Osteocyte (in vitro differentiated cells): ENCODE data around the gene PABPC1L. TPM values are rescaled to one million over a fixed set of nuclear protein-coding genes. Genes with fewer than 3 reads are reported as not detected.

Source experiments
- DNase-seq: peaks from one replicate; pipeline ENCODE4 v3.0.0; 2021; ENCODE audit warnings: mixed read lengths; ENCODE audit not compliant: unreplicated experiment; ENCODE audit errors: extremely low spot score
- H3K27ac Mint-ChIP-seq: one replicate; pipeline ENCODE4 v1.8.0; 2021; ENCODE audit warnings: mild to moderate bottlenecking, mixed read lengths; ENCODE audit not compliant: unreplicated experiment
- H3K27me3 Mint-ChIP-seq: one replicate; pipeline ENCODE4 v1.8.0; 2021; ENCODE audit warnings: mixed read lengths; ENCODE audit not compliant: unreplicated experiment
- H3K36me3 Mint-ChIP-seq: one replicate; pipeline ENCODE4 v1.8.0; 2021; ENCODE audit warnings: mixed read lengths; ENCODE audit not compliant: unreplicated experiment
- H3K4me1 Mint-ChIP-seq: one replicate; pipeline ENCODE4 v1.8.0; 2021; ENCODE audit warnings: mixed read lengths; ENCODE audit not compliant: unreplicated experiment
- H3K4me3 Mint-ChIP-seq: one replicate; pipeline ENCODE4 v1.8.0; 2021; ENCODE audit warnings: mild to moderate bottlenecking, moderate library complexity, mixed read lengths; ENCODE audit not compliant: unreplicated experiment
- H3K9me3 Mint-ChIP-seq: one replicate; pipeline ENCODE4 v1.8.0; 2021; ENCODE audit warnings: mixed read lengths; ENCODE audit not compliant: unreplicated experiment
- CTCF ChIP-seq: fragments of 200-600 bp; sonication (generic); IDR thresholded peaks from 2 replicates; pipeline ENCODE4 v1.5.0; 2021; ENCODE audit warnings: antibody characterized with exemption, mild to moderate bottlenecking, moderate library complexity
- total RNA-seq: library from RNA; stranded (reverse); gene quantifications from 2 replicates; pipeline ENCODE4 v1.2.1, GENCODE V29; 2021

PABPC1L gene
- total RNA-seq, 1 donor from 2014 or later: 65.3 TPM

- Mint-ChIP-seq H3K4me3 (no peak overlapping the region), H3K4me1 (no peaks in the 10 kb centered on the region), H3K9me3 (no peaks in the 10 kb centered on the region), H3K36me3 (peaks cover 42% of the 10 kb centered on the region), H3K27me3 (no peaks in the 10 kb centered on the region), H3K27ac (no peak overlapping the region)
- DNase-seq: no peak
- no peak for TF ChIP-seq CTCF
Measured at GRCh38 chr20:44979090-44979621, 69.3 kb downstream of the PABPC1L start.

- Mint-ChIP-seq H3K27me3 (no peaks in the 10 kb centered on the region), H3K4me1 (no peaks in the 10 kb centered on the region), H3K9me3 (no peaks in the 10 kb centered on the region), H3K27ac (no peak overlapping the region), H3K4me3 (no peak overlapping the region), H3K36me3 (peaks cover 35% of the 10 kb centered on the region)
- no peak for DNase-seq
- no peak for TF ChIP-seq CTCF
Measured at GRCh38 chr20:44981736-44982406, 72.0 kb downstream of the PABPC1L start.

GRCh38 chr20:44983093-44983674, 73.3 kb downstream of the PABPC1L start:
- Mint-ChIP-seq H3K27me3 (no peaks in the 10 kb centered on the region), H3K4me1 (no peaks in the 10 kb centered on the region), H3K27ac (no peak overlapping the region), H3K36me3 (peaks cover 35% of the 10 kb centered on the region), H3K4me3 (no peak overlapping the region), H3K9me3 (no peaks in the 10 kb centered on the region)
- no peak for TF ChIP-seq CTCF
- no peak for DNase-seq

- H3K27ac Mint-ChIP-seq: no peak overlapping the region
Measured at GRCh38 chr20:44988631-44989171, 78.8 kb downstream of the PABPC1L start.

More at GRCh38 chr20:44988631-44989171, 78.8 kb downstream of the PABPC1L start:
- Mint-ChIP-seq H3K27me3 (no peaks in the 10 kb centered on the region), H3K4me1 (peaks cover 20% of the 10 kb centered on the region), H3K36me3 (peaks cover 21% of the 10 kb centered on the region), H3K4me3 (no peak overlapping the region), H3K9me3 (no peaks in the 10 kb centered on the region)
- DNase-seq: no peak
- TF ChIP-seq CTCF: no peak

Other genes starting within 250 kb of the PABPC1L start
- gene CCN5, start 194.7 kb upstream of the PABPC1L start, total RNA-seq: 18.2 and 24.0 TPM in 2 replicates
- gene KCNK15, start 164.2 kb upstream of the PABPC1L start, total RNA-seq: 17.5 and 21.5 TPM in 2 replicates
- 0.73 and 0.75 TPM in 2 replicates for gene RIMS4, start 99.5 kb upstream of the PABPC1L start, total RNA-seq
- gene YWHAB, start 24.4 kb upstream of the PABPC1L start, total RNA-seq: 203 and 205 TPM in 2 replicates
- gene TOMM34, start 50.3 kb downstream of the PABPC1L start, total RNA-seq: 23.7 and 24.0 TPM in 2 replicates
- 25.3 and 29.7 TPM in 2 replicates for gene STK4, start 56.5 kb downstream of the PABPC1L start, total RNA-seq
- 0.26 and 0.30 TPM in 2 replicates for gene KCNS1, start 191.1 kb downstream of the PABPC1L start, total RNA-seq
- not detected in 2 replicates for gene WFDC5, start 205.1 kb downstream of the PABPC1L start, total RNA-seq
- gene WFDC12, start 214.4 kb downstream of the PABPC1L start, total RNA-seq: not detected in 2 replicates